ENCODE data around the gene ANKRD53.

ANKRD53 gene, protein sequence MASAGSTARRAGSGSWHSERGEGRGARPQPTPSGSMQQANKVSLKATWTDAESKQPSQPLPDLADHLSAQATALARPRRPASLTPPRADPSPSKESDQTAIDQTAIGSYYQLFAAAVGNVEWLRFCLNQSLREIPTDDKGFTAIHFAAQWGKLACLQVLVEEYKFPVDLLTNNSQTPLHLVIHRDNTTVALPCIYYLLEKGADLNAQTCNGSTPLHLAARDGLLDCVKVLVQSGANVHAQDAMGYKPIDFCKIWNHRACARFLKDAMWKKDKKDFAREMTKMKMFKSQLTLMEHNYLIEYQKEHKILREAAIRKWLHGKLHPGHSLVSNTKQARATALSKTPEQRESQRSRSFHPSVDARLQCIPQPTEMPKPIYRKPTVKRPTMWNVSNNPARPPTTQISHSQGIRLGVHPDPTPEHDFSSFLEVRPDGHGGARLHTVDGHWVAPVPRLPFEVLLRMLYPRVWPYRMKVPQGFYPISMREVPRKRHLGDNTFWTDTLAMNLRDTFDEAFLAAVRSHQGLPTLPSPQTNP
- 0 to 0.71 (median 0.25) reads per million in 4 donors for total RNA-seq

DNA sequence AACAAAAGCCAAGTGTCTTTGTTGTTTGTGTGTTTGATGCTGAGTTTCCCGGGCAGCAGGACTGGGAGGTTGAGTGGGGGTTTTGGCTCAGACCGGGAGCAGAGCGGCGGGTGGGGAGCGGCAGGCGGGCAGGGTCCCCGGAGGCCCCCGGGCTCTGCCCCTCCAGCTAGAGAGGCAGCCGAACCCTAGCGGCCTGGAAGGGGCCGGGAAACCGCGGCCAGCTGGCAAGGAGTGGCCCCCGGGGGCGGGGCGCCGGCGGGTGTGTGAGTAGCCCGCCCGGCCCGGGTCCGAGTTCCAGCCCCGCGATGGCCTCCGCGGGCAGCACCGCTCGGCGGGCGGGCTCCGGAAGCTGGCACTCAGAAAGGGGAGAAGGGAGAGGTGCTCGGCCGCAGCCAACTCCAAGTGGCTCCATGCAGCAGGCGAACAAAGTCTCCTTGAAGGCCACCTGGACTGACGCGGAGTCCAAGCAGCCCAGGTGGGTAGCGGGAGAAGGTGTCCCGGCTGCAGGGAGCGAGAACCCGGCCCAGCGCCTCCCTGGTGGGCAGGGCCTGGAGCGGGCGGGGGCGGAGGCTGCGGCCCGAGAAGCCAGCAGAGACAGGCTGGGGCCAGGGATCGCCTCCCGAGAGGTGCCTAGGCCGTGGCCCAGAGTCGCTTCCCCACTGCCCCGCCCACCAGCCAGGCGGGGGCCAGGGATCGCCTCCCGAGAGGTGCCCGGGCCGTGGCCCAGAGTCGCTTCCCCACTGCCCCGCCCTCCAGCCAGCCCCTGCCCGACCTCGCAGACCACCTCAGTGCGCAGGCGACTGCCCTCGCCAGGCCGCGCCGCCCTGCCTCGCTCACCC is at the start of gene ANKRD53:
Gene ANKRD53, plus strand, starts transcription at position 290 of the 839 bp plus-strand sequence. Its CDS starts 16 bp downstream, at position 306.
- peak in 1 of 5 donors; percentile 36 for DNase-seq

- DNase-seq: no peak
Observed at GRCh38 chr2:70930371-70931329, 47.8 kb upstream of the ANKRD53 start.

DNA sequence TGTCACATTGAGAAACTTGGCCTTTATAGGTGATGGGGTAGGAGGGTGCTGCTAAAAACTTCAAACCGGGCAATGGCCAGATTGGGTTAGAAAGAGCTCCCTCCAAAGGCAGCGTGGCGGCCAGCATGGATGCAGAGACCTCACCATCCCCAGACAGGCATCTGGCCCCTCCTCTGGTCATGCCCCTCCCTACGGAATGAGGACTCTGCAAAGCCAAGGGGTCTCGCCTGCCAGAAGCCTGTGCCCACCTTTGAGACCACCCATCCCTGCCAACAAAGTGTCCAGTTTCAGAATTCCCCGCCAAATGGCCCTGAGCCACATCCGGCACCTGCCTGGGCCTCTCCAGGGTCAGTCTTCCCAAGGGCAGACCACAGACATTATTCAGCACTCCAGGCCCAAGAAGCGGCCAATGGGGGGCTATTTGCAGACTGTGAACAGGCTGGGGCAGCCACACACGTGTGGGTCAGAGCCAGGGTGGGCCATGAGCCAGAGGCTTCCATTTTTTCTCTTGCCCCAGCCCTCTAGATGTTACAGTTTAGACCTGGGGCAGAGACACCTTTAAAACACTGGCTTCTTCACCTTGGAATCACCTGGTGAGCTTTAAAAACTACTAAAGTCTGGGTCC is 46.9 kb upstream of the ANKRD53 start:
- DNase-seq: no peak

DNA sequence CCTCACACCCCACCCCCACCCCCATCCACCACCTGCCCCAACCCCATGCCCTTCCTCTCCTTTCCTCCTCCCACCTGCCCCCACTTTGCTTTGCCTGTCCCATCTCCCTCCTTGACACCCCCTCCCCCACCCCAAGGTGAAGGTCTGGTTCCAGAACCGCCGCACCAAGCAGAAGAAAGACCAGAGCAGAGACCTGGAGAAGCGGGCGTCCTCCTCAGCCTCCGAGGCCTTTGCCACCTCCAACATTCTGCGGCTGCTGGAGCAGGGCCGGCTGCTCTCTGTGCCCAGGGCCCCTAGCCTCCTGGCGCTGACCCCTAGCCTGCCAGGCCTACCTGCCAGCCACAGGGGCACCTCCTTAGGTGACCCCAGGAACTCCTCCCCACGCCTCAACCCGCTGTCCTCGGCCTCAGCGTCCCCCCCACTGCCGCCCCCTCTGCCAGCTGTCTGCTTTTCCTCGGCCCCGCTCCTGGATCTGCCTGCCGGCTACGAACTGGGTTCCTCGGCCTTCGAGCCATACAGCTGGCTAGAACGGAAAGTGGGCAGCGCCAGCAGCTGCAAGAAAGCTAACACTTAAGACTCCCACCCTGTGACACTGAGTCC is 45.7 kb upstream of the ANKRD53 start:
- DNase-seq: no peak

DNA sequence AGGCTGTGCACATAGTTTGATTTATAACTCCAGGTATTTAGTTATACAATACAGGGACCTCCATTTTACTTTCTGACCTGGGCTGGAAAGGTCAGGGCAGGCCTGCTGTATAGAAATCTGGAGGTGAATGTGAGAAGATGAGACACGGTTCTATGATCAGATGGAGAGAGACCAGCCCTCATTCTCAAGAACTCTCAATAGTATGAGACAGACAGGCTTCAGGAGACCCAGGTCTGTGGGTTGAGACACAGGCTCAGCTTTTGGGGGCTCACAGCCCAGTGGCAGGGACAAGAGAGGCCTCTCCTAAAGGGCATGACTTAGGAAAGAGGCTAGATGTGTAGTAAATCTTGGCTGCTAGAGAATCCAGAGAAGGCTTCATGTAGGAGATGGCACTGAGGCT is 43.4 kb upstream of the ANKRD53 start:
- DNase-seq: no peak

- DNase-seq: no peak
Observed at GRCh38 chr2:70935468-70936164, 42.8 kb upstream of the ANKRD53 start, which contains the start of gene ATP6V1B1. Gene ATP6V1B1 (plus strand): TSS chr2:70935900. CDS start chr2:70935955, 55 bp downstream.

DNA sequence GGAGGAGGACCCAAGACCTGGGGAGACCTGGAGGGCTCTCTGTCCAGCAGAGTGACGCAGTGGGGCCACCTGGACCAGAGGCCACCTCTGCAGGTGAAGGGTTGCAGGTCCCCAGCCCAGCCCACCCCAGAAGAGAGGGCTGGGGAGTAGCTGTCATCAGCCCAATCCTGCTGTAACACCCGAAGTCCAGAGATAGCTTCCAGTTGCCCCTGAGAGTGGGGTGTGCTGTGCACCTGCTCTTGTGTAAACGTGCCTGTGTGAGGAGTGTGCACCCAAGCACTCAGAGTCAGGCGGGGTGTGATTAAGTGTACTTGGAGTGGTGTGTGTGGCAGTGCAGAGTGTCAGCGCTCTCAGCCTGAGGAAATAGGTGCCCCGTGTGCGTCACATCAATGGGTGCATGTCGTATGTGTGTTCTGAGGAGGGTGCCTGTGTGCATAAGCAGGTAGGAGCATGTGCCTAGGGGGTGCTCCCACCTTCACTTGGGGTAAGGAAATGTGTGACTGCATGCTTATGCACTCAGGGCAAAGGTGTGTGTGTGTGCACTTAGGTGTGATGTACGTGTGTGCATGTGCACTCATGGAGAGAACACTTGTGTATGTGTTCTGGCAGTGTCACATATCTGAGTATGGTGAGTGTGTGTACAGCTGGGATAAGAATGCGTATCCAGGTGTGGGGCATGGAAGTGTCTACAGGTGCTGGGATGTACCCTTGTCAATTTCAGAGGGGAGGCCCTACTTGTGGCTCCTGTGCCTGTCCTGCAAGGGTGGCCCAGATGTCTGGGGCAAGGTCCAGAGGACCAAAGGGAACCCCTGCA is 42.1 kb upstream of the ANKRD53 start:
- DNase-seq: no peak

DNA sequence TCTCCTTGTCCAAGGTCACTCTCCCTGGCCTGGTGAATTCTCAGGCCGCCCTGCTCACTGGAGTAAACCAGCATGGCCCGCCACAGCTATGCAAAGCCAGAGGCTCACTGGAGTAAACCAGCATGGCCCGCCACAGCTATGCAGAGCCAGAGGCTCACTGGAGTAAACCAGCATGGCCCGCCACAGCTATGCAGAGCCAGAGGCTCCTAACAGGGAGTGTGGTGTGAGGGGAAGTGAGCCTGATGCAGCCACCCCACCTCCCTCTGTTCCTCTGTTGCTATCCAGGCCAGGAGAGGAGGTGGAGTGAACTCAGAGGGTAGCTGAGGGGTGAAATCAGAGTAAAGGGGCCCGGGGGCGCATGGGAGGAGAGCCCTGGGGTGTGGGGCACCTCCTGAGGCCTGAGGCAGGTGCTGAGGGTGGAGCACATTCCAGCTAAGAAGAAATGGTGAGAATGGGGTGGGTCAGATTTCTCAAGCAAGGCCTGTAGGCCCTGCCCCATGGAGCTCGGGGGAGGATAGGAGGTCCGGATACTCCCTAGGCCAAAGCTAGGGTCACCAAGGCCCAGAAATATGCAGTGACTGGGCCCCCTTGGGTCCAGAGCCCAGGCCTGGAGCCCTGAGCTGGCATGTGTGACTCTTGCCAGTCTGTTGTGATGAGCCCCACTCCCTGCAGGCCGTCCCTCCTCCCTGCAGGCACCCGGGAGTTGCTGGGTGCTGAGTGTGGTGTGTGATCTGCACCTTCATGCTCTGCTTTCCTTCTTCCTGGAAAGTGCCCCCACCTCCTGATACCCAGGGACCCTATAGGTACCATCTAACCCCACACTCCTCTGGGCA is 41.2 kb upstream of the ANKRD53 start:
- DNase-seq: no peak

GRCh38 chr2:70937866-70938585 is 40.4 kb upstream of the ANKRD53 start:
- no peak for DNase-seq

DNA sequence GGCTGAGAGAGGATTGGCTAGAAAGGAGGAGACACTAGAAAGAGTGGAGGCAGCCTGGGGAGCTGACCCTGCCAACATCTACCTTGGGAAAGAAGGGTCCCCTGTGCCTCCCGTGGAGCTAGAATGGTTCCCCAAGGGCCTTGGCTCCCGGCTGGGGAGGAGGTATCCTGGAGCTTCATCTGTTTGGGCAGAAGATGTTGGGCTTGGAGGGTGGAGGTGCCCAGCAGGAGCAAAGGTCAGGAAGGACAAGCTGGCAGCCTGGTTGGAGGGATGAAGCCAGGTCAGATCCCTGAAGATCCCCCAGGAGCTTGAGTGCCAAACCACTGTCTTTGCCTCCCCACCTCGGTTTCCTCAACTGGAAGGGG is 39.9 kb upstream of the ANKRD53 start:
- DNase-seq: no peak

DNA sequence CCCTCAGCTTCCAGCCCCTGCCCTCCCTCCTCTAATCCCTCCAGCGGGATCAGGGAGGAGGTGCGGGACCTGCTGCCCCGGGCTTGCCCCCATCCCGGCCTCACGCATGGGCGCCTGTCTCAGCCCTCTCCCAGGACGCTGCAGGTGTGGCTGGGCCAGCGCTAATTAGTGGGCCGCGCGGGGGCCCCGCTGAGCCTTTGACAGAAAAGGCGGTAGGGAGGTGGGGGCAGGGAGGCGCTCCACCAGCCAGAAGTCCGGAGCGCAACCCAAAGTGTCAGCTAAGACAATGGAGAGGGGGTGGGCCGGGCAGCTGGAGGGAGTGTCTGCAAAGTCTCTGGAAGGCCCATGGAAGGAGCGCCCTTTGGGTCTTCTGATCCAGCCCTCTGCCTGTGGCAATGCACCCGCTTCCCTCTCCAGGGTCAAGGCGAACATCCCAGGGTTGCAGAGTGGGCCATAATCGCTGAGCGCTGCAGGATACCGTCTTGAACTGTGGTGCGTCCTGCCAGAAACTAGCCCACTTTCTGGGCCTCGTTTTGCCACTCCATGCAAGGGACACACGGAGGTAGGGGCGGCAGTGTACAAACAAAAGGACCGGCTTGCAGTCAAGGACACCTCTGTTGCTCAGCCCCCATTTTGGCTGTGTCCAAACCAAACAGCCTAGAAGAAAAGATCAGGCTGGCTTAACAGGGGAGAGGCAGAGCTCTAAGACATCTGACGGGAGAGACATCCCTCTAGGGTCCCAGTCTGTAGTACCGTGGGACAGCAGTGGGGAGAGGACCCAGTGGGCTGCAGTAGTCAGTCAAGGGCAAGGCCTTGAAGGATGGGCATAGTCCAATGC is 39.2 kb upstream of the ANKRD53 start:
- DNase-seq: no peak

- DNase-seq: no peak
Observed at GRCh38 chr2:70939839-70940580, 38.4 kb upstream of the ANKRD53 start.

- no peak for DNase-seq
Observed at GRCh38 chr2:70941186-70941585, 37.2 kb upstream of the ANKRD53 start.

- no peak for DNase-seq
Observed at GRCh38 chr2:70941701-70942100, 36.7 kb upstream of the ANKRD53 start.

DNA sequence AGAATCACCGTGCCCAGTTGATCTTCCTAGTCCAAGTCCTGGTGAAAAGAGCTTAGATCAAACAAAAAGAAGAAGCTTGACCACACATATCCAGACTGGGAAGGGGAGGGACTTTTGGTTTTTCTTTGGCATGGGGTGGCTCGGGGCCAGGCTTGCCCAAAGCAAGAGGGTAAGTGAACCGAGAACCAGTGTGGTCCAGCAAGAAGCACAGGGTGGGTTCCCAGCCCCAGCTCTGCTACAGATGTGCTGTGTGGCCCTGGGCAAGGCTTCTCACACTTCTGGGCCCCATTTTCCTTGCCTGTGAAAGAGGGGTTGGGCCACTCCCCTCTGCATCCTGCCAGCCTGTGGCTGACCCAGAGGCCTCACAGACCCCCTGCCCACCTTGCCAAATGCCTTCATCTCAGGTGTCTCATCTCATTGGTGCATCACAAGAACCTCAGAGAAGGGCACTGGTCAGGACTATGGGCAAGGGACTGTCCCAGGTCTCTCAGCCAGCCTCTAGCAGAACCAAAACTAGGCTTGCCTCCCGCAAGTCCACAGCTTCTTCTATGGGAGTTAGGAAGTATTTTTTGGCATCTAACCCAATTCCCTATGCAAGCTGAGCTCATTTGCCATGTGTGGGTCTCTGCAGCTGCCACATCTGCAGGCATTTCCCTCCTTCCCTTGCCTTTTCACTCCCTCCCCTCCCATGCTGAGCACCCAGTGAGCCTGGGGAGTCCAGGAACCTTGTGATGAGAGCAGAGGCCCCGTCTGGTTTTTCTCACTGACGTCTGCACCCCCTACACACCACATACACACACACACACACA is 35.8 kb upstream of the ANKRD53 start:
- DNase-seq: no peak
